Measurements from ENCODE around the gene CAMK2G.
A peak's percentile ranks its signal among the peaks of the same experiment; 100 is the strongest.

The CAMK2G gene

DNA sequence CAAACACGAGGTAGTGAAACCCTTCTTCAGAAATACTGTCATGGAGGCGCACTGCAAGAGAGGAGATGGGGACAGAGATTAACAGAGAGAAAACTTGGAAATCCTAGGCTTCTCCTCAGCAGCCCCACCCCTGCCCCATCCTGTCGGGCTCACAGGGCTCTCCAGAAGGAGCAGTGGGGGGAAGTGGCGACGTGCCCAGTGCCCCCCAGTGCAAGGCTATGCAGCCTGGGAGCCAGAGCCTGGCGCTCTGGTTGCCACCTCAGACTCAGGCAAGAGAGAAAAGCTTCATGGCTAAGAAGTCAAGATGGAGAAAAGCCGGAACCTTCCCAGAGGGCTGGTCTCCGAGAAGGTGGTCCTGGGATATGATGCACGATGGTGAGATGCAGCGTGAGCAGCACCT lies 21.2 kb downstream of the CAMK2G start:
- in situ Hi-C loops (cut with MboI; ENCODE audit: low sequenced_read_pairs, unreplicated experiment) = no loop called here
- no peak for DNase-seq (ENCODE audit: low spot score)

DNA sequence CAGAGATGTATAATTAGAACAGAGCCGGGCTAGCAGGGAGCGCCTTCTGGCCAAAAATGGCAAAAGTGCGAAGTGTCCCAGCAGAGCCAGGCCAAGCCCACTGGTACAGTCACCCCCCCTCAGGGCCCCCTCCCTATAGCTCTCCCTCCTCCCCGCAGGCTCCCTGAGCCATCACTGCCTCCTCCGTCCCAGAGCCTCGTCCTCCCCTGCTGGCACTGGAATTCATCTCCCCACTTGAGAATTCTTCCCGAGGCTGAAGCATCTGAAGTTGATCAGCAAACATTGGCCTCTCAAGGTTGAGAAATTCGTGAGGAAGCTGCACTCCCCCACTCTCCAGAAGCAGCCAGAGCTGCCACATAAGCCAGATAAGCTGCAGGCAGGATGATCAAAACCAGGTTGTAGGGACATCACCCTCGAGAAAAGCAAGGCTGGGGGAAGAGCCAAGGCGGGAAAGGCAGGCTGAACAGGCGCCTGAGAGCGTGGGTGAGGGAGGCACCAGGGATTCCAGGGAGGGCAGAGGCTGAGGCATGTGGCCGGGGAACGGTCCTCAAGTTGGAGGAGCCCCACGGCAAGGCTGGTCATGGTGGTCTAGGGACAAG lies 23.4 kb downstream of the CAMK2G start:
- TF ChIP-seq, protein P1, sequence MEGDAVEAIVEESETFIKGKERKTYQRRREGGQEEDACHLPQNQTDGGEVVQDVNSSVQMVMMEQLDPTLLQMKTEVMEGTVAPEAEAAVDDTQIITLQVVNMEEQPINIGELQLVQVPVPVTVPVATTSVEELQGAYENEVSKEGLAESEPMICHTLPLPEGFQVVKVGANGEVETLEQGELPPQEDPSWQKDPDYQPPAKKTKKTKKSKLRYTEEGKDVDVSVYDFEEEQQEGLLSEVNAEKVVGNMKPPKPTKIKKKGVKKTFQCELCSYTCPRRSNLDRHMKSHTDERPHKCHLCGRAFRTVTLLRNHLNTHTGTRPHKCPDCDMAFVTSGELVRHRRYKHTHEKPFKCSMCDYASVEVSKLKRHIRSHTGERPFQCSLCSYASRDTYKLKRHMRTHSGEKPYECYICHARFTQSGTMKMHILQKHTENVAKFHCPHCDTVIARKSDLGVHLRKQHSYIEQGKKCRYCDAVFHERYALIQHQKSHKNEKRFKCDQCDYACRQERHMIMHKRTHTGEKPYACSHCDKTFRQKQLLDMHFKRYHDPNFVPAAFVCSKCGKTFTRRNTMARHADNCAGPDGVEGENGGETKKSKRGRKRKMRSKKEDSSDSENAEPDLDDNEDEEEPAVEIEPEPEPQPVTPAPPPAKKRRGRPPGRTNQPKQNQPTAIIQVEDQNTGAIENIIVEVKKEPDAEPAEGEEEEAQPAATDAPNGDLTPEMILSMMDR (IDR thresholded peaks at IDR 0.05; ENCODE audit: borderline replicate concordance, control extremely low read depth, extremely low read depth, insufficient read depth, missing control alignments) = no peak
- DNase-seq (ENCODE audit: low spot score) = no peak
- in situ Hi-C loops (cut with MboI; ENCODE audit: low sequenced_read_pairs, unreplicated experiment) = no loop called here

More for the DNA sequence above, 21.2 kb downstream of the CAMK2G start:
- TF ChIP-seq, protein P1 (IDR thresholded peaks at IDR 0.05; ENCODE audit: borderline replicate concordance, control extremely low read depth, extremely low read depth, insufficient read depth, missing control alignments) = no peak

DNA sequence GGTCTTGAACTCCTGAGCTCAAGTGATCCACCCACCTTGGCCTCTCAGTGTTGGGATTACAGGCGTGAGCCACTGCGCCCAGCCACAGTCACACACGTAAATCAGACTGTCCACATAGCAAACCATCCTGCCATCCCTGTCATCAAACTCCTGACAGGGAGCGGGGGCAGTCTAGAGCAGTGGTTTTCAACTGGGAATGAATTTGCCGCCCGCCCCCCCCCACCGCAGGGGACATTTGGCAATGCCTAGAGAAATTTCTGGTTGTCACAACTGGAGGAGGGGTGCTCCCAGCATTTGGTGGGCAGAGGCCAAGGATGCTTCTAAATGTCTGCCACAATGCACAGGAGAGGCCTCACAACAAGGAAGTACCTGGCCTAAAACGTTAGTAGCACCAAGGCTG lies 24.1 kb downstream of the CAMK2G start:
- TF ChIP-seq, protein P1 (IDR thresholded peaks at IDR 0.05; ENCODE audit: borderline replicate concordance, control extremely low read depth, extremely low read depth, insufficient read depth, missing control alignments) = no peak
- in situ Hi-C loops (cut with MboI; ENCODE audit: low sequenced_read_pairs, unreplicated experiment) = no loop called here
- no peak for DNase-seq (ENCODE audit: low spot score)

DNA sequence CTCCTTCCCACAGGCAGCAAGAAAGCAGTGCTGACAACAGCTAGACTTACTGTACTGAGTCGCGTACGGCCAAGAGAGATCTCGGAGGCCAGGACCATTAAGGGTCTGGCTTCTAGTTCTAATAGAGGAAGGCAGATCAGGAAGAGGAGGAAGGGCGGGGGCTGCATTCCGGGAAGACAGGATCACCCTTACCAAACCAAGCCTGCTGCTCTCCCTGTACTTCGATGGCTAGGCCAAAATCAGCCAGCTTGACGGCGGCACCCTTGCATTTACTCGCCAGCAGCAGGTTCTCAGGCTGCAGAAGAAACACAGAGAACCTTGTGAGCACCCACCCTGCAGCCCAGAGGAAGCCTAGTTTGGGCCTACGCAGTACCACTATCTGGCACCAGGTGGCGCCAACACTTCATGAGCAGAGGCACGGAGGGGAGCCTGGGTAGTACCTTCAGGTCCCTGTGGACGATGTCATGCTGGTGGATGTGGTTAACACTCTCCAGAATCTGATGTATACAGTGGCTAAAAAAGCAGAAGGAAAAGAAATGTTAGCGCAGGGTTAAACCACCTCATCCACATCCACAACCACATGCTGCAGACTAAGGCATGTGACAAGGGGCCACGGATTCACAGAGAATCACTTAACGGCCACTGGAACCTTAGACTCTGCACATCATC lies 25.4 kb downstream of the CAMK2G start:
- TF ChIP-seq, protein P1 (IDR thresholded peaks at IDR 0.05; ENCODE audit: borderline replicate concordance, control extremely low read depth, extremely low read depth, insufficient read depth, missing control alignments) = peak; percentile 96
- in situ Hi-C loops (cut with MboI; ENCODE audit: low sequenced_read_pairs, unreplicated experiment) = loop anchor here (5.0 kb wide), 1 partner anchor 33 kb away; no protein-coding TSS in a partner anchor
- DNase-seq (ENCODE audit: low spot score) = peak; percentile 93

DNA sequence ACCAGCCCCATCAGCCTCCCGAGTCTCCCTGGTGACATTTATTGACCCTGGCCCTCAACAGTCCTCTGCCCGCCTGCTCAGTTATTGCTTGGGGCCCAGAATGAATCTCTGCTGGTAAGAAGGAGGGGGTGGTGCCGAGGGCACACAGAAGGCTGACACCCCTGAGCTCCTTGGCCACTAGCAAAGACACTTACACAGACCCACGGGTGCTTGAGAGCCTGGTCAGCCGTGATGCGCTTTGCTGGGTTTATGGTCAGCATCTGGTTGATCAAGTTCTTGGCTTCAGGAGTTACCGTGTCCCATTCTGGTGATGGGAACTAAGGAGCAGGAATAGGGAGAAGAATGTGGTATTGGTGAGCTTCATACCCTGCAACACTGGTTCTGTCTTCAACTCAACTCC lies 27.3 kb downstream of the CAMK2G start:
- TF ChIP-seq, protein P1 (IDR thresholded peaks at IDR 0.05; ENCODE audit: borderline replicate concordance, control extremely low read depth, extremely low read depth, insufficient read depth, missing control alignments) = no peak
- no peak for DNase-seq (ENCODE audit: low spot score)
- in situ Hi-C loops (cut with MboI; ENCODE audit: low sequenced_read_pairs, unreplicated experiment) = loop anchor here (5.0 kb wide), 1 partner anchor 35 kb away; no protein-coding TSS in a partner anchor

DNA sequence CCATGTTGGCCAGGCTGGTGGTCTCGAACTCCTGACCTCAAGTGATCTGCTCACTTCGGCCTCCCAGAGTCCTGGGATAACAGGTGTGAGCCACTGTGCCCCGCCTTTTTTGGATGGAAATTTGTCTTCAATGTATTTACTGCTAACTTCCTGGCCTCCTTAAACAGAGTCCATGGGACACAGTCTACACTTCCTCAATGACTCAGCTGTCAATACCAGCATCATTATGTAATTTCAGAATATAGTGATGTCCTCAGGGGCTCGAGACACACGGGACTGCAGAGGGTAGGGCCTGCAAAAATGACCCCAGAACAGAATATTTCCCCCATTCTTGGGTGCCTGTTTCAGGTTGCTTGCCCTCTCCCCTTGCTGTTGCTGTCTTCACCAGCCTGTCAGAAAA lies 31.1 kb downstream of the CAMK2G start:
- DNase-seq (ENCODE audit: low spot score) = no peak
- in situ Hi-C loops (cut with MboI; ENCODE audit: low sequenced_read_pairs, unreplicated experiment) = no loop called here
- TF ChIP-seq, protein P1 (IDR thresholded peaks at IDR 0.05; ENCODE audit: borderline replicate concordance, control extremely low read depth, extremely low read depth, insufficient read depth, missing control alignments) = no peak

All from GM13976 (cell line).